Body of pancreas (tissue), 4 donors: Measurements from ENCODE around the gene UGT1A5.

ENCODE experiments used
- CTCF ChIP-seq, 7 experiments: fragments of 450-650 bp in 4 of 7; fragments of 200-600 bp in 3 of 7; sonication (generic) in 3 of 7; IDR thresholded peaks; one replicate each; pipeline ENCODE4 v1.5.1; 2016 to 2019; ENCODE audit warnings: antibody characterized with exemption in 7 of 7
- POLR2A ChIP-seq, 3 donors: fragments of 450-650 bp; IDR thresholded peaks; one replicate each; pipeline ENCODE4 v1.6.1; 2016; ENCODE audit warnings: antibody characterized with exemption in 3 of 3, mild to moderate bottlenecking in 2 of 3

- TF ChIP-seq CTCF (IDR thresholded peaks at IDR 0.05), result no peak
- TF ChIP-seq POLR2A (IDR thresholded peaks at IDR 0.05), result no peak
Measured at GRCh38 chr2:233693963-233694362, 18.7 kb upstream of the UGT1A5 start.
